HG03066 (cell line): ENCODE data around the gene P2RY8.
"Not testable (repeated sequence)": the region's sequence is repeated elsewhere in the genome, so short reads cannot be mapped to it uniquely, and the experiment has no call there.

Experiments
- ATAC-seq: cut with Tn5 transposase; IDR thresholded peaks from one replicate; pipeline ENCODE4 v1.9.1; 2021; ENCODE audit warnings: low read depth; ENCODE audit not compliant: unreplicated experiment

The P2RY8 gene

DNA sequence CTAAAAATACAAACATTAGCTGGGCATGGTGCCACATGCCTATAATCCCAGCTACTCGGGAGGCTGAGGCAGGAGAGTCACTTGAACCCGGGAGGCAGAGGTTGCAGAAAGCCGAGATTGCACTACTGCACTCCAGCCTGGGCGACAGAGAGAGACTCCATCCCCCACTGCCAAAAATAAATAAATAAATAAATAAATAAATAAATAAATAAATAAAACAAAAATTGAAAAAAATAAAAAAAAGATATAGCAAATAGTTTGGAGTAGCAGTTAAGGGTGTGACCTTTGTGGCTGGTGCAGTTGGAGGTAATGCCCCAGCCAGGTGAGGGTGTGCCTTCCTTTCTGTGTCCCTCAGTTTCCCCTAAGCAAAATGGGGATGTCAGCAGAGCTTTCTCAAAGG lies 14.1 kb downstream of the P2RY8 start:
- not testable (repeated sequence) for ATAC-seq

GRCh38 chrX:1521459-1521956 lies 15.5 kb downstream of the P2RY8 start:
- peak; percentile 88 for ATAC-seq

GRCh38 chrX:1520350-1520749 lies 16.6 kb downstream of the P2RY8 start:
- no peak for ATAC-seq

DNA sequence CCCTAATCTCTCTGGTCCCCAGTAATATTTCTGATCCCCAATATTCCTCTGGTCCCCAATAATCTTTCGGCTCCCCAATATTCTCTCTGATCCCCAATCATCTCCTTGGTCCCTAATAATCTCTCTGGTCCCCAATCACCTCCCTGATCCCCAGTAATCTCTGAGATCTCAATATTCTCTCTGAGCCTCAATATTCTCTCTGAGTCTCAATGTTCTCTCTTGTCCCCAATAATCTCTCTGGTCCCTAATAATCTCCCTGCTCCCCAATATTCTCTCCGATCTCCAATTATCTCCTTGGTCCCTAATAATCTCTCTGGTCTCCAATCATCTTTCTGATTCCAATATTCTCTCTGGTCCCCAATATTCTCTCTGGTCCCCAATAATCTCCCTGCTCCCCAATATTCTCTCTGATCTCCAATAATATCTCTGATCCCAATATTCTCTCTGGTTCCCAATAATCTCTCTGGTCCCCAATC lies 17.9 kb downstream of the P2RY8 start:
- no peak for ATAC-seq

DNA sequence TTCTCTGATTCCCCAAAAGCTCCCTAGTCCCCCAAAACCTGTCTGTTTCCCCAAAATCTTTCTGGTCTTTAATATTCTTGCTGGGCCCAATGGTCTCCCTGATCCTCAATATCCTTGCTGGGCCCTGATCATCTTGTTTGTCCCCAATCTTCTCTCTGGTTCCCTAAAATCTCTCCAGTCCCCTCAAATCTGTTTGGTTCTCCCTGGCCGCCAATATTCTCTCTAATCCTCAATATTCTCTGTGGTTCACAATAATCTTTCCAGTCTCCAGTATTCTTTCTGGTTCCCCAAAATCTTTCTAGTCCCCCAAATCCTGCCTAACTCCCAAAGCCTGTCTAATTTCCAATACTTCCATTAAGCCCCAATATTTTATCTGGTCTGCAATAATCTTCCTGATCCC lies 18.5 kb downstream of the P2RY8 start:
- no peak for ATAC-seq

GRCh38 chrX:1516596-1517104 lies 20.3 kb downstream of the P2RY8 start:
- ATAC-seq = no peak

- ATAC-seq = no peak
These were observed 25.2 kb downstream of the P2RY8 start for GRCh38 chrX:1511829-1512228.

DNA sequence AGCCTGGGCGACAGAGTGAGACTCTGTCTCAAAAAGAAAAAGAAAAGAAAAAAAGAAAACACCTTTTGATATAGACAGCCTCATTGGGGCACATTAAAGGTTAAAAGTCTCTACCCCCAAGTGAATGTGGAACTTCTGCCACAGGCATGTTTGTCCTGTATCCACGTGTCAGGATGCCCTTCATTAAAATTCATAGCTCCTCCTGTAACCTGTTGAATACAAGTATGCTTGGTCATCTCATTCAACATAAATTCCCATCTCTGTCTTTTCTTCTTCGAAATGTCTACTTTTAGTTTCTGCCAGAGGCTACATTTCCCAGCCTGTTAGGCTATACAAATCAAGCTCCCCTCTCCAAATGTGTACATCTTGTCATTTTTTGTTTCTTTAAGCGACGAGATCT lies 25.8 kb downstream of the P2RY8 start:
- no peak for ATAC-seq

DNA sequence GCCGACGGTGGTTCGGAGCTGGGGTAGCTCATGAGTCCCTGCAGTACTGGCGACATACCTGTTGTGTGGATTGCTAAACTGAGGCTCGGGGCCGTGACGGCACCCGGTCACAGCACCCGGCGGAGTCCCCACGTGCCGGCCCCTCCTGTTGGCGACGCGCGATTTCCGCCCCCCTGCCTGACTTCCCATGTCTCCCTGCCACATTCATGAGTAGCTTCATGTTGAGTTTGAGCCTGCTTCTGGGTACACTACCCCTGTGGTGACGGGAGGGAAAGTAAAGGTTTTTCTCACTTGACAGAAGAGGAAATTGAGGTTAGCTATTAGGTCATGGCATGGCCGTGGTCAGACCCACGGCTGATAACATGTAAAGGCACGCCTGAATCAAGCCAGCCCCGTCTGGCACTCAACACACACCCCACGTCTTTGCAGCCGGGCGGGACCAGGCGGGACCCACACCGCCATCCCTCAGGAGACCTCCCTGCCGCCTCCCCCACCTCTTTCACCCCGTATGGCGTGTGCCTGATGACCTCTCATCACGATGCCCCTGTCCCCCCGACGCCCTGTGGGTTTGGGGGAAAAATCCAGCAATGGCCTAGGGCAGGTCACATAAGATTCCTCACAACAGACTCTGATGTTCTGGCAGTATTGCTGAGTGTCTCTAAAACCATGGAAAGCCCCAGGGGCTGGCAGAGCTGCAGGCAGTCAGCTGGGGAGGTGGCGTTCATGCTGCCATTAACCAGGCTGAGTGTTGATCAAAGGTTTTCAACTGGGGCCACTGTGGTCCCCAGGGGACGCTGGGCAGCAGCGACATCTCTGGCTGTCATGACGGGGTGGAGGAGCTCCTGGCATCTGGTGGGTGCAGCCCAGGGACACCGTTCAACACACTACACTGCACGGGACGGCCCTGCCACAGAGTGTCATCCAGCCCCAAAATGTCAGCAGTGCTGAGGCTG lies 29.2 kb downstream of the P2RY8 start:
- peak; percentile 55 for ATAC-seq

- ATAC-seq = no peak
These were observed 30.1 kb downstream of the P2RY8 start for GRCh38 chrX:1506916-1507315.

- no peak for ATAC-seq
These were observed 34.1 kb downstream of the P2RY8 start for GRCh38 chrX:1502853-1503252.

DNA sequence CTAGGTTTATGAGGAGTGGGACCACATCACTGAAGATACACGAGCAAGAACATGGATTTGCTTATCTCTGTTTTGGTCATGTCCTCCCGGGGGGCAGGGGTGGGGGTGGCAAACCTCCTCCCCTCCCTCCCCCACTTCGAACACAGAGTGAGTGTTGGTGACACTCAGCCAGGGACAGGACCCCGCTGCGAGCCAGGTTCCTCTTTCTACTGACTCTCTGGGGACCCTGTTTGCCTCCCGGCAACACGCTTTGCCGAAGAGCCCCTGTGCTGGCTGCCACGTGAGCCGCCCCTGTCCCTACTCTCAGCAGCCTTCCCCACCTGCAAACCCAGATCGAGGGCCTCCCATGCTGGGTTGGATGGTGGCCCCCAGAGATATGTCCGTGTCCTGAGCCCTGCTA lies 34.7 kb downstream of the P2RY8 start:
- ATAC-seq = peak; percentile 37

DNA sequence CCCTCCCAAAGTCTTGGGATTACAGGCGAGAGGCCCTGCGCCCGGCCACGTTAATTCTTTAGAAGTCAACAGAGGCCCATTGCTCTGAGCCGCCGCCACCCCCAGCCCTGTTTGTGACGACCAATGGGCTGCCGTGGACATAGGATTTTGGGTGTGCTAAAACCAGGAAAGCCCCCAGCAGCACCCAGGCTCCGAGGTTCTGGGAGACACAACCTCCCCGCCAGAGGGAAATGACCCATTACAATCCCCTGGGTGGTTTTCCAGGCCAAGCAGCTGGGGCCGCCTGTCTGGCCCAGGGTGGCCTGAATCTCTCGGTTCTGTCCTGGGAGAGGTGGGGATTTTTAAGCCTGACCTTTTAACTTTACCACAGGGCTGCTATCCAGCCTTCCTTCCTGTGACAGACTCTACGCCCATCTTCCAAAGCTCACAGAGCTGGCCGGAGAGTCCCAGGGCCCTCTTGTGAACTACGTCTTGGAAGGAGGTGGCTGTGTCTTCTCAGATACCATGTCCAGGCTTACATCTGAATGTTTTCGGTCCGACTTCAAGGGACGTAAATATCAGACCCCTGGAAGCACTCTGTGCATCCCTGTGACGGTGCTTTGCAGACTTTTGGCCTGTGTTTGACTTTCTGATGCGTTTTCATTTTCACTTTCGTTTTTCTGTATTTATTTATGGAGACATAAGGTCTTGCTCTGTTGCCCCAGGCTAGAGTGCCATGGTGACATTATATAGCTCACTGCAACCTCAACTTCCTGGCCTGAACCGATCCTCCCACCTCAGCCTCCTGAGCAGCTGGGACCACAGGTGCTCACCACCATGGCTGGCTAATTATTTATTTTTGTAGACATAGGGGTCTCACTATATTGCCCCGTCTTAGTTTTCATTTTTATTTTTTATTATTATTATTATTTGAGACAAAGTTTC lies 36.0 kb downstream of the P2RY8 start:
- peak; percentile 48 for ATAC-seq

- ATAC-seq = no peak
These were observed 40.9 kb downstream of the P2RY8 start for GRCh38 chrX:1496076-1496475.

DNA sequence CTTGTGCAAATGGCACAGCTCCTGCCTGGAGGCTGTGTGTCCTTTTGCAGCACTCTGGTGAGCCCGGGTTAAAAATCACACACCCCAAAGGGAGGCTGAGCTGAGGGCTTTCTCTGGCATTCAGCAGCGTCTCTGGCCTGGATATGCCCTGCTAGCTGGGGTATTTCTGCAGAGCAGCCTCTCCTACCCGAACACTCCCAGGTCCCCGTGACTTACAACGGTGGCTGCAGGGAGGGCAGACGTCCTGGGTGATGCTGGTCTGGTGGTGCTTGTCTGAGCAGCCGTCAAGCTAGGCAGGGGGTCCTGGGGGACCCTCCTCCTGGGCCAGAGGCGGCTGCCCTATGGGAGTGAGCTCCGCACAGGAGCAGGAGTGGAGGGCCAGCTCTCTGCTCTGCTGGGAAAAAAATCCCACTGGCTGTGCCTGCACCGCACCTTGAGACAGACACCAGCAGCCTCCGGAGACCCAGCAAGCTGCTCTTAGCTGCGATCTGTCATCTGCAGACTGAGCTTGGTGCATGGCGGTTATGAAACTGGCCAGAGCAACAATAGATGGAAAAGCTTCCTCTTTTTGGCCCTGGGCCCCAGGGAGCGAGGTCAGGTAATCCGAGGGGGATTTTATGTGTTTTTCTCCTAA lies 43.0 kb downstream of the P2RY8 start:
- no peak for ATAC-seq

GRCh38 chrX:1493412-1493811 lies 43.6 kb downstream of the P2RY8 start:
- ATAC-seq = no peak

- no peak for ATAC-seq
These were observed 44.5 kb downstream of the P2RY8 start for GRCh38 chrX:1492421-1493012.

DNA sequence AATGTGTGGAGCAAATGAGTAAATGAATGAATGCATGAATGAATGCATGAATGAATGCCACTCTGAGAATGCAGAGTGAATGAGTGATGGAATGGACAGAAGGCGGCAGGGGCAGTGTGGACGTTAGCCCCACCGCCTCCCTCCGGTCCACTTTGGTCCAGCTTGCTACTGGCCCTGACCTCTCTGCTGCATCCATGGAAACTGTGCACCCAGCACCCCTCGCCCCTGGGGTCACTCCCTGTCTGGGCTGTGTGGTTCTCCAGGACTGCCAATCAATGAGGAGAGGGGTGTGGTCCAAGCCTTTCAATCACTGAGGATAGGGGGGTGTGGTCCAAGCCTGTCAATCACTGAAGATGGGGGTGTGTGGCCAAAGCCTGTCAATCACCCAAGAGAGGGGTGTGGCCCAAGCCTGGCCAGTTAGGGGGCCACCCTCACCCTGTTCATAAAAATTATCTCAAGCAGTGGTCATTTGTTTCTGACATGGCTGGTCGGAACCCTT lies 45.1 kb downstream of the P2RY8 start:
- ATAC-seq = peak; percentile 76

DNA sequence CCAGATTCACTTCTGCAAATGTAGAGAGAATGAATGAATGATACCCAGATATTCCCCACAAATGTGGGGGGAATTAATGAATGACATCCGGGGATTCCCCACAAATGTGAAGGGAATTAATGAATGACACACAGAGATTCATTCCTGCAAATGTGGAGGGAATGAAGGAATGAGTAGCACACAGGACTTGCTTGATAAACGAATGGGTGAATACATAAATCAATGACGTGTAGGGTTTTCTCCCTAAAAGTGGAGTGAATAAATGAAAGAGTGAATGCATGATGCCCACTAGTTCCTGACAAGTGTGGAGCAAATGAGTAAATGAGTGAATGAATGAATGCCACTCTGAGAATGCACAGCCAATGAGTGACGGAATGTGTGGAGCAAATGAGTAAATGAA lies 45.7 kb downstream of the P2RY8 start:
- ATAC-seq = not testable (repeated sequence)

DNA sequence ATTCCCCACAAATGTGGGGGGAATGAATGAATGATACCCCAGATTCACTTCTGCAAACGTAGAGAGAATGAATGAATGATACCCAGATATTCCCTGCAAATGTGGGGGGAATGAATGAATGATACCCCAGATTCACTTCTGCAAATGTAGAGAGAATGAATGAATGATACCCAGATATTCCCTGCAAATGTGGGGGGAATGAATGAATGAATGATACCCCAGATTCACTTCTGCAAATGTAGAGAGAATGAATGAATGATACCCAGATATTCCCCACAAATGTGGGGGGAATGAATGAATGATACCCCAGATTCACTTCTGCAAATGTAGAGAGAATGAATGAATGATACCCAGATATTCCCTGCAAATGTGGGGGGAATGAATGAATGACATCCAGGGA lies 46.3 kb downstream of the P2RY8 start:
- ATAC-seq = not testable (repeated sequence)
